Mesothelial cell of epicardium (in vitro differentiated cells): ENCODE data around the gene CDC42BPA. TPM values are rescaled to one million over a fixed set of nuclear protein-coding genes. Genes with fewer than 3 reads are reported as not detected.

Source experiments
- DNase-seq, 2 experiments: peaks; one replicate each; pipeline ENCODE4 v3.0.0; 2021; ENCODE audit warnings: low spot score in 2 of 2; ENCODE audit not compliant: unreplicated experiment in 2 of 2
- H3K27ac Mint-ChIP-seq: 2 replicates; pipeline ENCODE4 v1.8.0; 2021; ENCODE audit warnings: mixed read lengths
- H3K27me3 Mint-ChIP-seq: 2 replicates; pipeline ENCODE4 v1.8.0; 2021; ENCODE audit warnings: low read depth, mixed read lengths
- H3K36me3 Mint-ChIP-seq: 2 replicates; pipeline ENCODE4 v1.8.0; 2021; ENCODE audit warnings: mixed read lengths
- H3K4me1 Mint-ChIP-seq: 2 replicates; pipeline ENCODE4 v1.8.0; 2021; ENCODE audit warnings: mixed read lengths
- H3K4me3 Mint-ChIP-seq: 2 replicates; pipeline ENCODE4 v1.8.0; 2021; ENCODE audit warnings: mild to moderate bottlenecking, moderate library complexity, mixed read lengths
- H3K9me3 Mint-ChIP-seq: 2 replicates; pipeline ENCODE4 v1.8.0; 2021; ENCODE audit warnings: mixed read lengths
- CTCF ChIP-seq: fragments of 200-600 bp; sonication (generic); IDR thresholded peaks from one replicate; pipeline ENCODE4 v1.5.0; 2021; ENCODE audit warnings: antibody characterized with exemption; ENCODE audit not compliant: unreplicated experiment
- total RNA-seq: library from RNA; stranded (reverse); gene quantifications from 3 replicates; pipeline ENCODE4 v1.2.1, GENCODE V29; 2021

The CDC42BPA gene
- total RNA-seq, 1 donor from 2014 or later, result 44.4 TPM

GRCh38 chr1:226964068-226964425 is 354.2 kb downstream of the CDC42BPA start:
- peaks cover 7% of the 10 kb centered on the region for H3K9me3 Mint-ChIP-seq
- H3K27me3 Mint-ChIP-seq, result no peaks in the 10 kb centered on the region
- H3K4me1 Mint-ChIP-seq, result no peaks in the 10 kb centered on the region
- DNase-seq, result no peak
- no peak for TF ChIP-seq CTCF
- no peak overlapping the region for H3K27ac Mint-ChIP-seq
- H3K4me3 Mint-ChIP-seq, result no peak overlapping the region
- peaks cover 10% of the 10 kb centered on the region for H3K36me3 Mint-ChIP-seq

GRCh38 chr1:226962421-226963391 is 355.6 kb downstream of the CDC42BPA start:
- no peak overlapping the region for H3K27ac Mint-ChIP-seq
- H3K4me1 Mint-ChIP-seq, result no peaks in the 10 kb centered on the region
- no peak for DNase-seq
- peaks cover 4% of the 10 kb centered on the region for H3K36me3 Mint-ChIP-seq
- no peak overlapping the region for H3K4me3 Mint-ChIP-seq
- TF ChIP-seq CTCF, result no peak
- no peaks in the 10 kb centered on the region for H3K27me3 Mint-ChIP-seq
- H3K9me3 Mint-ChIP-seq, result peaks cover 9% of the 10 kb centered on the region

- Mint-ChIP-seq H3K27ac (no peak overlapping the region), H3K9me3 (peaks cover 15% of the 10 kb centered on the region), H3K4me3 (no peak overlapping the region), H3K36me3 (peaks cover 10% of the 10 kb centered on the region), H3K4me1 (no peaks in the 10 kb centered on the region), H3K27me3 (no peaks in the 10 kb centered on the region)
- no peak for TF ChIP-seq CTCF
- DNase-seq, result no peak
These were observed 357.1 kb downstream of the CDC42BPA start for GRCh38 chr1:226960944-226961765.

GRCh38 chr1:226960256-226960655 is 358.0 kb downstream of the CDC42BPA start:
- Mint-ChIP-seq H3K4me1 (no peaks in the 10 kb centered on the region), H3K4me3 (no peak overlapping the region), H3K36me3 (peaks cover 10% of the 10 kb centered on the region), H3K9me3 (peaks cover 15% of the 10 kb centered on the region), H3K27ac (no peak overlapping the region), H3K27me3 (no peaks in the 10 kb centered on the region)
- DNase-seq, result no peak
- TF ChIP-seq CTCF, result no peak

GRCh38 chr1:226958300-226958699 is 360.0 kb downstream of the CDC42BPA start:
- no peak for DNase-seq
- Mint-ChIP-seq H3K4me1 (no peaks in the 10 kb centered on the region), H3K27me3 (no peaks in the 10 kb centered on the region)

More at GRCh38 chr1:226958300-226958699, 360.0 kb downstream of the CDC42BPA start:
- Mint-ChIP-seq H3K4me3 (no peak overlapping the region), H3K9me3 (peaks cover 15% of the 10 kb centered on the region), H3K36me3 (peaks cover 12% of the 10 kb centered on the region), H3K27ac (no peak overlapping the region)
- no peak for TF ChIP-seq CTCF
